Upper lobe of right lung (tissue), 1 donor: Measurements from ENCODE around the gene MPHOSPH9. TPM values are rescaled to one million over a fixed set of nuclear protein-coding genes. Genes with fewer than 3 reads are reported as not detected.

Experiments used
- ATAC-seq: fragments of 200-7000 bp; cut with Tn5 transposase; one replicate; pipeline ENCODE4 v1.9.1; 2020; ENCODE audit warnings: mild to moderate bottlenecking, moderate library complexity
- DNase-seq: peaks from one replicate; pipeline ENCODE4 v3.0.0-alpha.2; 2020
- H3K27ac ChIP-seq: fragments of 200-600 bp; one replicate; pipeline ENCODE4 v1.8.0; 2022
- H3K27me3 ChIP-seq: fragments of 200-600 bp; one replicate; pipeline ENCODE4 v1.8.0; 2022; ENCODE audit warnings: mild to moderate bottlenecking
- H3K36me3 ChIP-seq: fragments of 200-600 bp; one replicate; pipeline ENCODE4 v1.8.0; 2022
- H3K4me1 ChIP-seq: fragments of 200-600 bp; one replicate; pipeline ENCODE4 v1.8.0; 2022
- H3K4me3 ChIP-seq: fragments of 200-600 bp; one replicate; pipeline ENCODE4 v1.8.0; 2022; ENCODE audit warnings: mild to moderate bottlenecking
- H3K9me3 ChIP-seq: fragments of 200-600 bp; one replicate; pipeline ENCODE4 v1.8.0; 2022
- intact Hi-C: fragments of 100-400 bp; cut with DNase I; formaldehyde crosslinking; loops from one replicate; pipeline ENCODE4 v1.11.0; 2022
- total RNA-seq: library from RNA; stranded (reverse); fragmentation: NEBNext Ultra II Directional; extraction: Animal tissue kit (Norgen Biotek cat#: 25700); gene quantifications from one replicate; pipeline ENCODE4 v1.2.1, GENCODE V29; 2021
- TF ChIP-seq, protein P1 (sequence below): fragments of 200-600 bp; IDR thresholded peaks from one replicate; pipeline ENCODE4 v1.8.0; 2022; ENCODE audit warnings: antibody characterized with exemption
- donor health status: DM: no; HTN: yes; CAD: no; lungs with severe emphysema.

MPHOSPH9 gene
- total RNA-seq, 1 donor from 2014 or later: 20.3 TPM

DNA sequence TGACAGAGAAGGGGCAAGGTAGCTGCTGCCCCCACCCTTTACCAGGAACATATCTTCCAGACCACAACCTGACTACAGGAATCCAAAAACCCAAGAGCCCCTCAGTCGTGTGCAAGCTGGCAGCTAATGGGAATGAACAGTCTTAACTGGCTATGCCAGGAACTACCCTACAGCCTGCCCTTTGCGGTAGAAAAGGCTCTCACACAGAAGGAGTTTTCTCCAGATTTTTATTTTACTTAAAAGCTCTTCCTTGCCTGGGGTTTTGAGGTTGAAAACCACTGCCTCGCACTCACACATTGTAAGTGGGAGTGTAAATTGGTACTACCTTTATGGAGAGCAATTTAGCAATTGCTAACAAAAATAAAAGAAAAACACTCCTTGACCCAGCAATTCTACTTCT, 110.3 kb downstream of the MPHOSPH9 start:
- Histone ChIP-seq H3K9me3 (no peaks in the 10 kb centered on the region), H3K27me3 (no peaks in the 10 kb centered on the region), H3K36me3 (no peaks in the 10 kb centered on the region), H3K4me3 (no peak overlapping the region), H3K27ac (no peak overlapping the region), H3K4me1 (peaks cover 21% of the 10 kb centered on the region)
- intact Hi-C loops: no loop called here
- ATAC-seq (no peak), DNase-seq (no peak)
- TF ChIP-seq, protein P1, sequence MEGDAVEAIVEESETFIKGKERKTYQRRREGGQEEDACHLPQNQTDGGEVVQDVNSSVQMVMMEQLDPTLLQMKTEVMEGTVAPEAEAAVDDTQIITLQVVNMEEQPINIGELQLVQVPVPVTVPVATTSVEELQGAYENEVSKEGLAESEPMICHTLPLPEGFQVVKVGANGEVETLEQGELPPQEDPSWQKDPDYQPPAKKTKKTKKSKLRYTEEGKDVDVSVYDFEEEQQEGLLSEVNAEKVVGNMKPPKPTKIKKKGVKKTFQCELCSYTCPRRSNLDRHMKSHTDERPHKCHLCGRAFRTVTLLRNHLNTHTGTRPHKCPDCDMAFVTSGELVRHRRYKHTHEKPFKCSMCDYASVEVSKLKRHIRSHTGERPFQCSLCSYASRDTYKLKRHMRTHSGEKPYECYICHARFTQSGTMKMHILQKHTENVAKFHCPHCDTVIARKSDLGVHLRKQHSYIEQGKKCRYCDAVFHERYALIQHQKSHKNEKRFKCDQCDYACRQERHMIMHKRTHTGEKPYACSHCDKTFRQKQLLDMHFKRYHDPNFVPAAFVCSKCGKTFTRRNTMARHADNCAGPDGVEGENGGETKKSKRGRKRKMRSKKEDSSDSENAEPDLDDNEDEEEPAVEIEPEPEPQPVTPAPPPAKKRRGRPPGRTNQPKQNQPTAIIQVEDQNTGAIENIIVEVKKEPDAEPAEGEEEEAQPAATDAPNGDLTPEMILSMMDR: no peak

DNA sequence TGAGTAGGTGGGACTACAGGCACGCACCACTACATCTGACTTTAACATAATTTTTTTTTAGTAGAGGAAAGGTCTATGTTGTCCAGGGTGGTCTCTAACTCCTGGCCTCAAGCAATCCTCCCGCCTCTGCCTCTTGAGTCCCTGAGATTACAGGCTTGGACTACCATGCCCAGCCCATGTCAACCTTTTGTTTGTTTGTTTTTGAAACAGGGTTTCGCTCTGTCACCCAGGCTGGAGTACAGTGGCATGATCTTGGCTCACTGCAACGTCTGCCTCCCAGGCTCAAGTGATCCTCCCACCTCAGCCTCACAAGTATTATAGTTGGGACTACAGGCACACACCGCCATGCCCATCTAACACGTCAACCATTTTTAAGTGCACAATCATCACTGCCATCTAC, 111.3 kb downstream of the MPHOSPH9 start:
- Histone ChIP-seq H3K27ac (no peak overlapping the region), H3K36me3 (no peaks in the 10 kb centered on the region), H3K27me3 (no peaks in the 10 kb centered on the region), H3K4me1 (peaks cover 15% of the 10 kb centered on the region), H3K4me3 (no peak overlapping the region), H3K9me3 (no peaks in the 10 kb centered on the region)
- DNase-seq (no peak), ATAC-seq (no peak)
- intact Hi-C loops: no loop called here
- TF ChIP-seq, protein P1: no peak

GRCh38 chr12:123120452-123121166, 112.3 kb downstream of the MPHOSPH9 start:
- H3K4me3 ChIP-seq: no peak overlapping the region
- no peaks in the 10 kb centered on the region for H3K9me3 ChIP-seq
- intact Hi-C loops: no loop called here
- no peaks in the 10 kb centered on the region for H3K27me3 ChIP-seq
- no peak overlapping the region for H3K27ac ChIP-seq
- no peaks in the 10 kb centered on the region for H3K36me3 ChIP-seq
- TF ChIP-seq, protein P1: no peak
- DNase-seq: no peak
- peaks cover 17% of the 10 kb centered on the region for H3K4me1 ChIP-seq
- no peak for ATAC-seq

- H3K9me3 ChIP-seq: no peaks in the 10 kb centered on the region
- H3K27me3 ChIP-seq: no peaks in the 10 kb centered on the region
- intact Hi-C loops: no loop called here
- ATAC-seq (no peak), DNase-seq (no peak)
- TF ChIP-seq, protein P1: no peak
- H3K4me3 ChIP-seq: no peak overlapping the region
- no peak overlapping the region for H3K27ac ChIP-seq
- H3K4me1 ChIP-seq: peaks cover 24% of the 10 kb centered on the region
- no peaks in the 10 kb centered on the region for H3K36me3 ChIP-seq
Measured at GRCh38 chr12:123119808-123120207, 113.1 kb downstream of the MPHOSPH9 start.

GRCh38 chr12:123118497-123118896, 114.4 kb downstream of the MPHOSPH9 start:
- Histone ChIP-seq H3K27ac (no peak overlapping the region), H3K9me3 (no peaks in the 10 kb centered on the region), H3K4me1 (peaks cover 35% of the 10 kb centered on the region), H3K36me3 (no peaks in the 10 kb centered on the region), H3K4me3 (no peak overlapping the region), H3K27me3 (no peaks in the 10 kb centered on the region)
- TF ChIP-seq, protein P1: no peak
- ATAC-seq: no peak
- intact Hi-C loops: no loop called here
- no peak for DNase-seq
